HL-60/S4 treated with phorbol 12-myristate 13-acetate at 8.2 ng/mL for 4 days and 3 days (cell line): Measurements from ENCODE around the gene KANK4.
"Not testable (repeated sequence)": the region's sequence is repeated elsewhere in the genome, so short reads cannot be mapped to it uniquely, and the experiment has no call there.

Experiments used
- in situ Hi-C: fragments of 300-500 bp; cut with MboI; formaldehyde crosslinking; loops from 2 replicates; pipeline ENCODE4 v1.15.0; 2022; ENCODE audit warnings: low sequenced_read_pairs

KANK4 gene

GRCh38 chr1:62240651-62241370, 78.4 kb downstream of the KANK4 start:
- in situ Hi-C loops = no loop called here

GRCh38 chr1:62239652-62240403, 79.4 kb downstream of the KANK4 start:
- in situ Hi-C loops = not testable (repeated sequence)

GRCh38 chr1:62238507-62238906, 80.7 kb downstream of the KANK4 start:
- in situ Hi-C loops = no loop called here

GRCh38 chr1:62237950-62238374, 81.3 kb downstream of the KANK4 start:
- in situ Hi-C loops = no loop called here

- in situ Hi-C loops = no loop called here
Measured at GRCh38 chr1:62237361-62237760, 81.9 kb downstream of the KANK4 start.

- in situ Hi-C loops = no loop called here
Measured at GRCh38 chr1:62235576-62235975, 83.7 kb downstream of the KANK4 start.

GRCh38 chr1:62234688-62235087, 84.5 kb downstream of the KANK4 start:
- in situ Hi-C loops = no loop called here

- in situ Hi-C loops = no loop called here
Measured at GRCh38 chr1:62233926-62234450, 85.2 kb downstream of the KANK4 start.

- in situ Hi-C loops = no loop called here
Measured at GRCh38 chr1:62232871-62233278, 86.4 kb downstream of the KANK4 start.

- in situ Hi-C loops = no loop called here
Measured at GRCh38 chr1:62230718-62231117, 88.5 kb downstream of the KANK4 start.

GRCh38 chr1:62229932-62230331, 89.3 kb downstream of the KANK4 start:
- in situ Hi-C loops = no loop called here

GRCh38 chr1:62229468-62229867, 89.8 kb downstream of the KANK4 start:
- in situ Hi-C loops = no loop called here

- in situ Hi-C loops = no loop called here
Measured at GRCh38 chr1:62228883-62229187, 90.4 kb downstream of the KANK4 start.

- in situ Hi-C loops = no loop called here
Measured at GRCh38 chr1:62228136-62228882, 90.9 kb downstream of the KANK4 start.

- in situ Hi-C loops = no loop called here
Measured at GRCh38 chr1:62227496-62227895, 91.7 kb downstream of the KANK4 start.

GRCh38 chr1:62224182-62224581, 95.1 kb downstream of the KANK4 start:
- in situ Hi-C loops = no loop called here

GRCh38 chr1:62222321-62222720, 96.9 kb downstream of the KANK4 start:
- in situ Hi-C loops = no loop called here

GRCh38 chr1:62221171-62221570, 98.1 kb downstream of the KANK4 start:
- in situ Hi-C loops = no loop called here

- in situ Hi-C loops = not testable (repeated sequence)
Measured at GRCh38 chr1:62220456-62220855, 98.8 kb downstream of the KANK4 start.

- in situ Hi-C loops = no loop called here
Measured at GRCh38 chr1:62218604-62219003, 100.6 kb downstream of the KANK4 start.

- in situ Hi-C loops = no loop called here
Measured at GRCh38 chr1:62213075-62213914, 105.9 kb downstream of the KANK4 start.
